Panc1 (cell line): ENCODE measurements around the gene ITGB1. TPM values are rescaled to one million over a fixed set of nuclear protein-coding genes. Genes with fewer than 3 reads are reported as not detected.

ENCODE experiments used
- ATAC-seq: fragments of 200-7000 bp; cut with Tn5 transposase; 2 replicates; pipeline ENCODE4 v1.9.1; 2020; ENCODE audit warnings: mild to moderate bottlenecking, moderate library complexity
- BruUV-seq: library from RNA; stranded (reverse); fragments of 400-500 nt; replicated peaks from 2 replicates; lab custom pipeline; 2021; lab: Mats Ljungman, UMichigan
- CTCF ChIA-PET: fragments of 300-600 bp; sonication (Branson Sonifier 250); formaldehyde crosslinking; loops from one replicate; lab custom pipeline; 2022; ENCODE audit warnings: antibody characterized with exemption; lab: Charles Lee
- POLR2A ChIA-PET: fragments of 300-600 bp; sonication (Branson Sonifier 250); formaldehyde crosslinking; loops from one replicate; lab custom pipeline; 2022; ENCODE audit warnings: antibody characterized with exemption; lab: Charles Lee
- DNase-seq: peaks from one replicate; pipeline ENCODE4 v3.0.0-alpha.2; 2010; ENCODE audit warnings: low read depth, low spot score
- H3K27ac ChIP-seq: 2 replicates; pipeline ENCODE4 v1.5.1; 2011; ENCODE audit warnings: mild to moderate bottlenecking, low read length, inconsistent platforms
- H3K27me3 ChIP-seq: fragments of 200-500 bp; sonication (Bioruptor generic); 2 replicates; pipeline ENCODE4 v1.6.0; 2014; ENCODE audit warnings: low read length, inconsistent platforms; ENCODE audit not compliant: control insufficient read depth, insufficient read depth
- H3K36me3 ChIP-seq: fragments of 200-500 bp; sonication (Bioruptor generic); 2 replicates; pipeline ENCODE4 v1.5.1; 2014; ENCODE audit warnings: inconsistent platforms, mild to moderate bottlenecking, low read length, moderate library complexity; ENCODE audit not compliant: control insufficient read depth, insufficient read depth
- H3K4me1 ChIP-seq: 2 replicates; pipeline ENCODE4 v1.5.1; 2011; ENCODE audit warnings: inconsistent platforms, mild to moderate bottlenecking, low read length, moderate library complexity; ENCODE audit not compliant: control insufficient read depth, insufficient read depth
- H3K4me3 ChIP-seq, 2 experiments: 2 replicates each; pipeline ENCODE4 v1.5.1; 2011 to 2012; ENCODE audit warnings: low read depth in 2 of 2, low read length in 2 of 2, mild to moderate bottlenecking in 2 of 2, inconsistent platforms in 1 of 2, moderate library complexity in 1 of 2
- H3K9me3 ChIP-seq: fragments of 200-500 bp; sonication (Bioruptor generic); 2 replicates; pipeline ENCODE4 v1.5.1; 2014; ENCODE audit warnings: low read depth, mild to moderate bottlenecking, inconsistent platforms, low read length, moderate library complexity; ENCODE audit not compliant: control insufficient read depth, insufficient read depth
- POLR2AphosphoS5 ChIP-seq: IDR thresholded peaks from 2 replicates; pipeline ENCODE4 v1.6.1; 2012; ENCODE audit warnings: mild to moderate bottlenecking, low read depth, low read length, moderate library complexity
- SIN3A ChIP-seq: IDR thresholded peaks from 2 replicates; pipeline ENCODE4 v1.6.1; 2012; ENCODE audit warnings: low read depth, mild to moderate bottlenecking, low read length, moderate library complexity, borderline replicate concordance; ENCODE audit not compliant: insufficient read depth
- TCF7L2 ChIP-seq: IDR thresholded peaks from 2 replicates; pipeline ENCODE4 v1.6.1; 2011; ENCODE audit warnings: mild to moderate bottlenecking, low read depth, low read length, inconsistent platforms
- in situ Hi-C: cut with HindIII; loops from 2 replicates; pipeline ENCODE4 v1.10.0; 2016; ENCODE audit warnings: low sequenced_read_pairs, low pct_unique_long_range_greater_than_20kb
- intact Hi-C: fragments of 100-400 bp; cut with micrococcal nuclease; formaldehyde crosslinking; loops from one replicate; pipeline ENCODE4 v1.10.0; 2022; ENCODE audit not compliant: unreplicated experiment
- total RNA-seq: library from RNA; stranded (reverse); gene quantifications from one replicate; pipeline ENCODE4 v1.2.1, GENCODE V29; 2021; ENCODE audit not compliant: unreplicated experiment
- TF ChIP-seq, protein P1 (sequence below): fragments of 450-650 bp; IDR thresholded peaks from 2 replicates; pipeline ENCODE4 v1.5.1; 2017; ENCODE audit warnings: mild to moderate bottlenecking
- TF ChIP-seq, protein P2 (sequence below), 2 experiments: IDR thresholded peaks; 2 replicates each; pipeline ENCODE4 v1.6.1; 2011 to 2012; ENCODE audit warnings: low read depth in 2 of 2, control low read depth in 1 of 2, low read length in 1 of 2, mild to moderate bottlenecking in 1 of 2, moderate library complexity in 1 of 2; ENCODE audit not compliant: insufficient read depth in 1 of 2

Gene ITGB1
- total RNA-seq, 1 experiment from 2014 or later = 803 TPM

DNA sequence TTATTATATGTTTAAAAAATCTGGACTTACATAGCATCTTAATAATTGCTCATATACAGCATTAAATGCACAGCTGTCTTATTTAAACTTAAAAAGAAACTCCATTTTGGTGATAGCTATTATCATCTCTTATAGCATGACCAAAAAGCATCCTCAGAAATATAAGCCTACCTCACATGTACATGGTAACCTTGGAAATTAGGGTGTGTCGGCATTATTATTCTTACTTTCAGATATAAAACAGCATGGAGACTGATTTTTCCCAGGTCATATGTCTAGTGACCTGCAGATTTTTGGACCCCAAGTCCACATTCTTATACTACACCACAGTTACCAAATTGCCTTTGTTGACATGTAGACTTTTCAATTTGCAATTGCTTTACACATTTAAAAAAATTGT is 29.1 kb upstream of the ITGB1 start:
- no TSS peak for BruUV-seq
- ChIA-PET POLR2A (interaction anchor here (0.6 kb wide), 1 partner anchor 12 kb away, joined by 17 read pairs; no protein-coding TSS in a partner anchor), CTCF (no interaction called here)
- TF ChIP-seq, protein P1, sequence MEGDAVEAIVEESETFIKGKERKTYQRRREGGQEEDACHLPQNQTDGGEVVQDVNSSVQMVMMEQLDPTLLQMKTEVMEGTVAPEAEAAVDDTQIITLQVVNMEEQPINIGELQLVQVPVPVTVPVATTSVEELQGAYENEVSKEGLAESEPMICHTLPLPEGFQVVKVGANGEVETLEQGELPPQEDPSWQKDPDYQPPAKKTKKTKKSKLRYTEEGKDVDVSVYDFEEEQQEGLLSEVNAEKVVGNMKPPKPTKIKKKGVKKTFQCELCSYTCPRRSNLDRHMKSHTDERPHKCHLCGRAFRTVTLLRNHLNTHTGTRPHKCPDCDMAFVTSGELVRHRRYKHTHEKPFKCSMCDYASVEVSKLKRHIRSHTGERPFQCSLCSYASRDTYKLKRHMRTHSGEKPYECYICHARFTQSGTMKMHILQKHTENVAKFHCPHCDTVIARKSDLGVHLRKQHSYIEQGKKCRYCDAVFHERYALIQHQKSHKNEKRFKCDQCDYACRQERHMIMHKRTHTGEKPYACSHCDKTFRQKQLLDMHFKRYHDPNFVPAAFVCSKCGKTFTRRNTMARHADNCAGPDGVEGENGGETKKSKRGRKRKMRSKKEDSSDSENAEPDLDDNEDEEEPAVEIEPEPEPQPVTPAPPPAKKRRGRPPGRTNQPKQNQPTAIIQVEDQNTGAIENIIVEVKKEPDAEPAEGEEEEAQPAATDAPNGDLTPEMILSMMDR = no peak
- TF ChIP-seq, protein P2, sequence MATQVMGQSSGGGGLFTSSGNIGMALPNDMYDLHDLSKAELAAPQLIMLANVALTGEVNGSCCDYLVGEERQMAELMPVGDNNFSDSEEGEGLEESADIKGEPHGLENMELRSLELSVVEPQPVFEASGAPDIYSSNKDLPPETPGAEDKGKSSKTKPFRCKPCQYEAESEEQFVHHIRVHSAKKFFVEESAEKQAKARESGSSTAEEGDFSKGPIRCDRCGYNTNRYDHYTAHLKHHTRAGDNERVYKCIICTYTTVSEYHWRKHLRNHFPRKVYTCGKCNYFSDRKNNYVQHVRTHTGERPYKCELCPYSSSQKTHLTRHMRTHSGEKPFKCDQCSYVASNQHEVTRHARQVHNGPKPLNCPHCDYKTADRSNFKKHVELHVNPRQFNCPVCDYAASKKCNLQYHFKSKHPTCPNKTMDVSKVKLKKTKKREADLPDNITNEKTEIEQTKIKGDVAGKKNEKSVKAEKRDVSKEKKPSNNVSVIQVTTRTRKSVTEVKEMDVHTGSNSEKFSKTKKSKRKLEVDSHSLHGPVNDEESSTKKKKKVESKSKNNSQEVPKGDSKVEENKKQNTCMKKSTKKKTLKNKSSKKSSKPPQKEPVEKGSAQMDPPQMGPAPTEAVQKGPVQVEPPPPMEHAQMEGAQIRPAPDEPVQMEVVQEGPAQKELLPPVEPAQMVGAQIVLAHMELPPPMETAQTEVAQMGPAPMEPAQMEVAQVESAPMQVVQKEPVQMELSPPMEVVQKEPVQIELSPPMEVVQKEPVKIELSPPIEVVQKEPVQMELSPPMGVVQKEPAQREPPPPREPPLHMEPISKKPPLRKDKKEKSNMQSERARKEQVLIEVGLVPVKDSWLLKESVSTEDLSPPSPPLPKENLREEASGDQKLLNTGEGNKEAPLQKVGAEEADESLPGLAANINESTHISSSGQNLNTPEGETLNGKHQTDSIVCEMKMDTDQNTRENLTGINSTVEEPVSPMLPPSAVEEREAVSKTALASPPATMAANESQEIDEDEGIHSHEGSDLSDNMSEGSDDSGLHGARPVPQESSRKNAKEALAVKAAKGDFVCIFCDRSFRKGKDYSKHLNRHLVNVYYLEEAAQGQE (IDR thresholded peaks at IDR 0.05; ENCODE audit: insufficient read depth in 1 of 2, low read depth in 2 of 2, low read length in 1 of 2) = no peak
- no peak for TF ChIP-seq SIN3A
- TF ChIP-seq TCF7L2 = no peak
- no peak for TF ChIP-seq POLR2AphosphoS5
- Histone ChIP-seq H3K4me3 (no peak overlapping the region), H3K27me3 (no peaks in the 10 kb centered on the region), H3K4me1 (peaks cover 43% of the 10 kb centered on the region), H3K36me3 (no peaks in the 10 kb centered on the region), H3K9me3 (no peaks in the 10 kb centered on the region), H3K27ac (peak overlapping the region; percentile 100)
- intact Hi-C loops = no loop called here
- in situ Hi-C loops = no loop called here
- DNase-seq (no peak), ATAC-seq (no peak)

DNA sequence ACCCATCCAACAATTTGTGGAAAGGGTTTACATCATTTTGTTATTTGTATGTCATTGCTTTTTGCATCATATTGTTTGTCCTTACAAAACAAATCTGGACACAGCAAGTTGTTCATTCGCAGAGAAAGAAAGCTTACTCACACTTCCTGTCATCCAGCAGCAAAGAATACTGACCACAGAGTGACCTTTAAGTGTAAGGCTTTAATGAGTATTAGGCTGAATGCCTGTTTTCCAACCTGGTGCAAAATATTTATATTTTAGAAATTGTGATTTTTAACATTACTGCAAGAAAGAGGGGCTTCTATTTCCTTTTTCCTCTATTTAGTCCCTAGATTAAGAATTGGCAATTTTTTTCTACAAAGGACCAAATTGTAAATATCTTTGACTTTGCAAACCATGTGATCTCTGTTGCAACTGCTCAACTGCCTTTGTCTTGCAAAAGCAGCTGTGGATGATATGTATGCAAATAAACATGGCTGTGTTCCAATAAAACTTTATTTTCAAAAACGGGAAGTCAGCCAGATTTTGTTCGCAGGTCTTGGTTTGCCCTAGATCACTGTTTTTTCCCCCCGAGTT is 27.8 kb upstream of the ITGB1 start:
- Histone ChIP-seq H3K4me3 (peak overlapping the region in 1 of 2 experiments; percentile 36; a peak in 2 of 4 replicates), H3K27ac (peak overlapping the region; percentile 100), H3K9me3 (no peaks in the 10 kb centered on the region), H3K27me3 (no peaks in the 10 kb centered on the region), H3K4me1 (peaks cover 56% of the 10 kb centered on the region), H3K36me3 (no peaks in the 10 kb centered on the region)
- intact Hi-C loops = no loop called here
- BruUV-seq = no TSS peak
- POLR2A ChIA-PET = interaction anchor here (1.1 kb wide), 3 partner anchors 18 to 31 kb away, joined by 3 to 4 read pairs (median 3); no protein-coding TSS in a partner anchor
- ATAC-seq (peak; percentile 72), DNase-seq (no peak)
- CTCF ChIA-PET = no interaction called here
- in situ Hi-C loops = no loop called here
- TF ChIP-seq SIN3A = no peak
- no peak for TF ChIP-seq TCF7L2
- no peak for TF ChIP-seq POLR2AphosphoS5
- TF ChIP-seq, protein P2 (IDR thresholded peaks at IDR 0.05; ENCODE audit: insufficient read depth in 1 of 2, low read depth in 2 of 2, low read length in 1 of 2) = no peak
- TF ChIP-seq, protein P1 = no peak
